HT-29 (cell line): Measurements from ENCODE around the gene CCDC190. TPM values are rescaled to one million over a fixed set of nuclear protein-coding genes. Genes with fewer than 3 reads are reported as not detected.
"Not testable (repeated sequence)": the region's sequence is repeated elsewhere in the genome, so short reads cannot be mapped to it uniquely, and the experiment has no call there.

ENCODE experiments used
- DNase-seq: peaks from one replicate; pipeline ENCODE4 v3.0.0-alpha.2; 2015; ENCODE audit warnings: low spot score
- total RNA-seq: library from RNA; depleted of rRNA; stranded (reverse); fragments of >200 nt; shearing (Covaris generic); gene quantifications from 2 replicates; pipeline ENCODE4 v1.2.3, GENCODE V29; 2014

The CCDC190 gene
- total RNA-seq, 1 experiment from 2014 or later: not detected

- peak; percentile 66 for DNase-seq
Observed at GRCh38 chr1:162878000-162878596, 17.1 kb upstream of the CCDC190 start.

- no peak for DNase-seq
Observed at GRCh38 chr1:162877412-162877811, 16.4 kb upstream of the CCDC190 start.

- DNase-seq: no peak
Observed at GRCh38 chr1:162876751-162877150, 15.8 kb upstream of the CCDC190 start.

GRCh38 chr1:162873671-162874666 is 13.0 kb upstream of the CCDC190 start:
- peak; percentile 44 for DNase-seq

GRCh38 chr1:162872981-162873380 is 12.0 kb upstream of the CCDC190 start:
- no peak for DNase-seq

- not testable (repeated sequence) for DNase-seq
Observed at GRCh38 chr1:162871417-162871816, 10.4 kb upstream of the CCDC190 start.

GRCh38 chr1:162868972-162869371 is 8.0 kb upstream of the CCDC190 start:
- no peak for DNase-seq

GRCh38 chr1:162861625-162862024 is 650 bp upstream of the CCDC190 start:
- DNase-seq: no peak

- DNase-seq: no peak
Observed at GRCh38 chr1:162859191-162859590, 1.8 kb downstream of the CCDC190 start.

- no peak for DNase-seq
Observed at GRCh38 chr1:162857850-162858249, 3.1 kb downstream of the CCDC190 start.

- DNase-seq: peak; percentile 58
Observed at GRCh38 chr1:162856260-162856659, 4.7 kb downstream of the CCDC190 start.

- peak; percentile 34 for DNase-seq
Observed at GRCh38 chr1:162855461-162856150, 5.4 kb downstream of the CCDC190 start.

- DNase-seq: peak; percentile 81
Observed at GRCh38 chr1:162854245-162854882, 6.6 kb downstream of the CCDC190 start.

GRCh38 chr1:162851341-162851740 is 9.6 kb downstream of the CCDC190 start:
- no peak for DNase-seq

- no peak for DNase-seq
Observed at GRCh38 chr1:162849711-162850110, 11.3 kb downstream of the CCDC190 start.

GRCh38 chr1:162847839-162848453 is 13.0 kb downstream of the CCDC190 start:
- DNase-seq: peak; percentile 75

- no peak for DNase-seq
Observed at GRCh38 chr1:162846256-162847212, 14.4 kb downstream of the CCDC190 start.

- DNase-seq: no peak
Observed at GRCh38 chr1:162844153-162844552, 16.8 kb downstream of the CCDC190 start.

- no peak for DNase-seq
Observed at GRCh38 chr1:162840250-162840839, 20.6 kb downstream of the CCDC190 start.

- no peak for DNase-seq
Observed at GRCh38 chr1:162838863-162839262, 22.1 kb downstream of the CCDC190 start.
